OCI-LY7 (cell line): ENCODE data around the gene BAIAP2L1. TPM values are rescaled to one million over a fixed set of nuclear protein-coding genes. Genes with fewer than 3 reads are reported as not detected.

Experiments
- BruUV-seq: library from RNA; stranded (reverse); fragments of 400-500 nt; replicated peaks from 2 replicates; lab custom pipeline; 2021; lab: Mats Ljungman, UMichigan
- CTCF ChIA-PET: fragments of 300-600 bp; sonication (Branson Sonifier 250); formaldehyde crosslinking; loops from one replicate; lab custom pipeline; 2022; ENCODE audit warnings: antibody characterized with exemption; ENCODE audit not compliant: unreplicated experiment; lab: Charles Lee
- POLR2A ChIA-PET: fragments of 300-600 bp; sonication (Branson Sonifier 250); formaldehyde crosslinking; loops from one replicate; lab custom pipeline; 2022; ENCODE audit warnings: antibody characterized with exemption; lab: Charles Lee
- DNase-seq: peaks from one replicate; pipeline ENCODE4 v3.0.0-alpha.2; 2015; ENCODE audit warnings: low spot score
- H2AFZ ChIP-seq: fragments of 200-600 bp; sonication (generic), shearing (Covaris generic); 2 replicates; pipeline ENCODE4 v1.6.1; 2014; ENCODE audit warnings: mild to moderate bottlenecking, antibody characterized with exemption, low read length, moderate library complexity
- H3K27ac ChIP-seq: fragments of 200-600 bp; sonication (generic); 2 replicates; pipeline ENCODE4 v1.5.1; 2014; ENCODE audit warnings: mixed run types, low read depth, mild to moderate bottlenecking, moderate library complexity, low read length, inconsistent platforms; ENCODE audit not compliant: poor library complexity, severe bottlenecking
- H3K36me3 ChIP-seq: fragments of 200-600 bp; sonication (generic); 2 replicates; pipeline ENCODE4 v1.6.1; 2014; ENCODE audit warnings: mild to moderate bottlenecking, antibody characterized with exemption, low read length, moderate library complexity, mixed read lengths; ENCODE audit not compliant: insufficient read depth
- H3K4me1 ChIP-seq: fragments of 200-600 bp; sonication (generic); 2 replicates; pipeline ENCODE4 v1.5.1; 2014; ENCODE audit warnings: mild to moderate bottlenecking, low read length; ENCODE audit not compliant: insufficient read depth, poor library complexity, severe bottlenecking
- H3K4me2 ChIP-seq: fragments of 200-600 bp; sonication (generic); 2 replicates; pipeline ENCODE4 v1.6.1; 2014; ENCODE audit warnings: mild to moderate bottlenecking, low read length
- H3K4me3 ChIP-seq: fragments of 200-600 bp; sonication (generic); 2 replicates; pipeline ENCODE4 v1.5.1; 2014; ENCODE audit warnings: mild to moderate bottlenecking, low read depth, low read length; ENCODE audit not compliant: poor library complexity, severe bottlenecking
- H3K79me2 ChIP-seq: fragments of 200-600 bp; sonication (generic); 2 replicates; pipeline ENCODE4 v1.6.1; 2016; ENCODE audit warnings: low read depth, mild to moderate bottlenecking, low read length, moderate library complexity, mixed read lengths; ENCODE audit not compliant: insufficient read depth
- H3K9me2 ChIP-seq: fragments of 200-600 bp; sonication (generic); 2 replicates; pipeline ENCODE4 v1.6.1; 2016; ENCODE audit warnings: mild to moderate bottlenecking, low read length, mixed read lengths; ENCODE audit not compliant: insufficient read depth
- H3K9me3 ChIP-seq: fragments of 200-600 bp; sonication (generic); 2 replicates; pipeline ENCODE4 v1.6.1; 2014; ENCODE audit warnings: mild to moderate bottlenecking, mixed run types, low read length, mixed read lengths
- H4K20me1 ChIP-seq: fragments of 200-600 bp; sonication (generic); 2 replicates; pipeline ENCODE4 v1.6.1; 2014; ENCODE audit warnings: mild to moderate bottlenecking, antibody characterized with exemption, low read length, moderate library complexity, mixed read lengths; ENCODE audit not compliant: insufficient read depth
- CTCF ChIP-seq: fragments of 200-600 bp; sonication (generic); conservative IDR thresholded peaks from 2 replicates; pipeline ENCODE4 v1.5.1; 2014; ENCODE audit warnings: mild to moderate bottlenecking, antibody characterized with exemption, low read length, moderate library complexity, mixed read lengths
- EZH2phosphoT487 ChIP-seq: fragments of 200-600 bp; sonication (generic); IDR thresholded peaks from 2 replicates; pipeline ENCODE4 v1.6.1; 2018; ENCODE audit warnings: low read depth, borderline replicate concordance, mild to moderate bottlenecking, mixed run types, antibody characterized with exemption, low read length, moderate library complexity, mixed read lengths
- intact Hi-C: fragments of 100-400 bp; cut with micrococcal nuclease; formaldehyde crosslinking; loops from one replicate; pipeline ENCODE4 v1.10.0; 2022; ENCODE audit not compliant: unreplicated experiment
- total RNA-seq, 2 experiments: library from RNA; depleted of rRNA in 1 of 2; stranded (reverse); fragments of >200 nt in 1 of 2; shearing (Covaris generic) in 1 of 2; gene quantifications; 2 replicates each; pipeline ENCODE4 v1.2.3, GENCODE V29; 2014 to 2022

Gene BAIAP2L1
- total RNA-seq, 2 experiments from 2014 or later = not detected

- TF ChIP-seq EZH2phosphoT487 (no peak), CTCF (no peak)
- POLR2A ChIA-PET = no interaction called here
- H3K4me2 ChIP-seq = no peak overlapping the region
- CTCF ChIA-PET = no interaction called here
- no peak overlapping the region for H3K4me3 ChIP-seq
- no peaks in the 10 kb centered on the region for H3K36me3 ChIP-seq
- DNase-seq = no peak
- no peaks in the 10 kb centered on the region for H3K9me3 ChIP-seq
- intact Hi-C loops = loop anchor here (5.0 kb wide), 1 partner anchor 177 kb away; the partner anchor contains the start of gene LMTK2
- no peaks in the 10 kb centered on the region; the same call in 1 of the 2 replicates for H4K20me1 ChIP-seq
- H3K4me1 ChIP-seq = peaks cover 21% of the 10 kb centered on the region
- no peak overlapping the region for H3K27ac ChIP-seq
- BruUV-seq = no TSS peak
- no peaks in the 10 kb centered on the region for H3K9me2 ChIP-seq
- no peaks in the 10 kb centered on the region for H3K79me2 ChIP-seq
- H2AFZ ChIP-seq = no peak overlapping the region
Observed at GRCh38 chr7:98284335-98285036, 116.4 kb downstream of the BAIAP2L1 start.

GRCh38 chr7:98283887-98284222 is 117.0 kb downstream of the BAIAP2L1 start:
- H3K9me2 ChIP-seq = no peaks in the 10 kb centered on the region
- H3K4me2 ChIP-seq = no peak overlapping the region
- H3K4me3 ChIP-seq = no peak overlapping the region
- BruUV-seq = no TSS peak
- no peaks in the 10 kb centered on the region for H3K9me3 ChIP-seq
- no peak overlapping the region for H3K27ac ChIP-seq
- no peak overlapping the region for H2AFZ ChIP-seq
- H3K79me2 ChIP-seq = no peaks in the 10 kb centered on the region
- no peak for DNase-seq
- peaks cover 21% of the 10 kb centered on the region for H3K4me1 ChIP-seq
- no peaks in the 10 kb centered on the region for H3K36me3 ChIP-seq
- CTCF ChIA-PET = no interaction called here
- no peaks in the 10 kb centered on the region; the same call in 1 of the 2 replicates for H4K20me1 ChIP-seq
- TF ChIP-seq CTCF (no peak), EZH2phosphoT487 (no peak)
- POLR2A ChIA-PET = no interaction called here
- intact Hi-C loops = loop anchor here (5.0 kb wide), 1 partner anchor 177 kb away; the partner anchor contains the start of gene LMTK2
